HG03039 (cell line): Measurements from ENCODE around the gene CCM2.
A peak's percentile ranks its signal among the peaks of the same experiment; 100 is the strongest.
"Not testable (repeated sequence)": the region's sequence is repeated elsewhere in the genome, so short reads cannot be mapped to it uniquely, and the experiment has no call there.

ENCODE experiments used
- ATAC-seq: cut with Tn5 transposase; IDR thresholded peaks from one replicate; pipeline ENCODE4 v1.9.1; 2021; ENCODE audit warnings: mild to moderate bottlenecking, moderate library complexity; ENCODE audit not compliant: unreplicated experiment

Gene CCM2

GRCh38 chr7:45092931-45093235 lies 92.9 kb downstream of the CCM2 start:
- no peak for ATAC-seq

DNA sequence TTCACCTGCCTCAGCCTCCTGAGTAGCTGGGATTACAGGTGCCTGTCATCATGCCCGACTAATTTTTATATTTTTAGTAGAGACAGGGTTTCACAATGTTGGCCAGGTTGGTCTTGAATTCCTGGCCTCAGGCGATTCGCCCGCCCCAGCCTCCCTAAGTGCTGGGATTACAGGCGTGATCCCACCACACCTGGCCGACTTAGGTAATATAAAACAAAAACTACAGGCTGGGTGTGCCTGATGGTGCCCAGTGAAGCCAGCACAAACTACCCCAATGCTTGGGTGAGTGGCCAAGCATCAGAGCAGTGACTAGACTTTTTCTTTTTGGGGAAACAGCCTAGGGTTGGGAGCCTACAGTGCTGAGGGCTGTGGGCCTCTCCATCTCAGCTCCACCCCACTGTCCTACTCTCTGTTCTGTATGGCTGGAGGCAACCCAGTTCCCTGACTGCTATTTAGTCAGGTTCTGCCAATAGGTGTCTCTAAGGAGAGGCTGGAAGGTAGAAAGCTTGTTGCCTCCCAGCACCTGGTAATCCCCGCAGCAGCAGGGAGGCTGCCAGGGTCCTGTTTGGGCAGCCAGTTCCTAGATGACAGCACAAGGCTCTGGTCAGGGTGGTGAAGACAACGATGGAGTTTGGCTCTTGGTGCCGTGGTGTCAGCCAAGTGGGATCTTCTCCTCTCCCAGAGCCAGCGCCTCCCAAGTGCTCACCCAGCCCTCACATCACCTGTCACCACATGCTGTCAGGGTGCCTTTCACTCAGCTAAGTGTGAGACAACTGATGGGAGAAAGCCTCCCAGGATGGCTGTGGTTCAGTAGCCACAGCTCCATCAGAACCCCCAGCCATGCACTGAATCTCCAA lies 99.2 kb downstream of the CCM2 start:
- ATAC-seq = no peak

DNA sequence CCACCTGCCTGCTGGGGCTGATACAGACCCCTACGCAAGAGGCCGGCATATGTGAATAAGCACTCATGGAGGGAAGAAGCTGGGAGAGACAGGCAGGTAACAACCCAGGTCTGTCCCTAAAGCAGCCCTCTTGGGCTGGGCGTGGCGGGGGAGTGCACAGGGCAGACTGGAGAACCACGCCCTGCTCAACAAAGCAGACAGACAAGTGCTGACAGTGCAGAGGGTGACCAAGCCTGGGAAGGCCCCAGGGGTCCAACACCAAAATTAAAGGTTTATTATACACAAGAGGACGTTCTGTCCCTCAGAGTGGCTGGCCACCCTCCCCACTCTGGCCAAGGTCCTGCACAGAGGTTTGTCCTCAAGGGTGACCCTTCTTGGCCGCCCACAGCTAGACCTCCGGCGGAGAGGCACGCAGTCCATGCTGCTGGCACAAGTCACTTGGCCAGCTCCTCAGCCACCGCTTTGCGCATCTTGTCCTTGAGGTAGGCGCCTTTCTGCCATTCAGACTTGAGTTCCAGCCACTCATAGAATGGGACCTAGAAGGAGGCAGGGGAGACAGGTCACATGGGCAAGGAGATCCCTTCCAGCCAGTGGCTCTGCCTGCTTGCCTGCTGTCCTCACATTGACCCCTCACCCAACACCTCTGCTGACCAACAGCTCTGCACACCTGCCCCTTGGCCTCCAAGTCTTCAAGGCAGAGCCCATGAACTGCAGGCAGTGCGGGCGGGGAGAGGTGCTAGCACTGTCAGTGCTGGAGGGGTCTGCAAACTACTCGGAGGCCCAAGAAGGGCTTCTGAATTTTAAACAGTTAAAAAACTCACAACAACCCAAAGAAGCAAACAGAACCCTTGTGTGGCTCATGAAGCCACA lies 100.1 kb downstream of the CCM2 start:
- no peak for ATAC-seq

DNA sequence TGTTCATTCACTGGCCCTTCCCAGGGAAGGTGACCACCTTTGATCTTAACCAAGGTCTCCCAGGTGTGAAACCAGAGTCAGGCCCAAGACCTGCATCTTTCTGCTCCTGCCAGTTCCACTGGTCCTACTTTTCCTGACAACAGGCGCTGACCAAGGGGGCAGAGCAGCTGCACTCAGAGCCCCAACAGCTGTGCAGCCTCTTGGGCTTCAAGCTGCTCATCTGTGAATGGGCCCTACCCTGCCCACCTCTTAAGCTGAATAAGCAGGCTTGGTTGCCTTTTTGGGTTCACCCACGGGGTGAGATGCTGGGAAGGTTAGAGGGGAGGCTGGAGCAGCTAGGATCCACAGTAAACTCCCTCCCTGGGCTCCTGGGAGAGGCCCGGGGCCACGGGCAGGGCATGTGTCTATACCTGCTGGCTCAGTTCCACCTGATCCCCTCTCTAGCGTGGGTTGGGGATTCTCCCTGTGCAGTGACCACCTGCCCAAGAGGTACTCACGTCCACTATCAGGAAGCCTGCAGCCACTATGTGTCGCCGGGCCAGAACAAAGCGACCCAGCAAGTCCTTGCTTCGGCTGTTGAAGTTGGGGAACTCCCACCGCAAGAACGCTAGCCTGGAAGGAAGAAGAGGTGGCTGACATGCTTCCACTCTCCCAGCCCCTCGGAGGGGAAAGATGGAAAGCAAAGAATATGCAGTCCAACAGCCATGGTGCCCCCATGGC lies 100.9 kb downstream of the CCM2 start:
- ATAC-seq = no peak

DNA sequence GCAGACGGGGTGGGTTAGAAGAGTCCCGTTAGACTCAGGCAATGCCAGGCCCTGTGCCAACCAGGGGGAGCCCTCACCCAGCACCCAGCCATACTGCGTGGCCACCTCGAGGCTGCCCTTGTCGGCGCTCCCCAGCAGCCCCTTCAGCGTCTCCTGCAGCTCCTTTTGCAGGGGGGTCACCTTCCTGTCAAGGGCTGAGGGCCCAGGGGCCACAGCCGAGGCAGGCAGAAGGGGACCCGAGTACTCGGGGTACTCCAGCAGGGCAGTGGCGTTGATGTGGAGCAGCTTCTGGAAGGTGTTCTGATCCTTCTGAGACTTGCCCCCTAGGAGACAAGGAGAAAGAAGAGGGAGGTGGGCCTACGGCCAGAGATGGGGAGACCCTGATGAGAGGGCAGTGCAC lies 101.7 kb downstream of the CCM2 start:
- ATAC-seq = no peak

GRCh38 chr7:45102785-45103712 lies 103.0 kb downstream of the CCM2 start:
- ATAC-seq = no peak

GRCh38 chr7:45103958-45104843 lies 104.2 kb downstream of the CCM2 start:
- no peak for ATAC-seq

DNA sequence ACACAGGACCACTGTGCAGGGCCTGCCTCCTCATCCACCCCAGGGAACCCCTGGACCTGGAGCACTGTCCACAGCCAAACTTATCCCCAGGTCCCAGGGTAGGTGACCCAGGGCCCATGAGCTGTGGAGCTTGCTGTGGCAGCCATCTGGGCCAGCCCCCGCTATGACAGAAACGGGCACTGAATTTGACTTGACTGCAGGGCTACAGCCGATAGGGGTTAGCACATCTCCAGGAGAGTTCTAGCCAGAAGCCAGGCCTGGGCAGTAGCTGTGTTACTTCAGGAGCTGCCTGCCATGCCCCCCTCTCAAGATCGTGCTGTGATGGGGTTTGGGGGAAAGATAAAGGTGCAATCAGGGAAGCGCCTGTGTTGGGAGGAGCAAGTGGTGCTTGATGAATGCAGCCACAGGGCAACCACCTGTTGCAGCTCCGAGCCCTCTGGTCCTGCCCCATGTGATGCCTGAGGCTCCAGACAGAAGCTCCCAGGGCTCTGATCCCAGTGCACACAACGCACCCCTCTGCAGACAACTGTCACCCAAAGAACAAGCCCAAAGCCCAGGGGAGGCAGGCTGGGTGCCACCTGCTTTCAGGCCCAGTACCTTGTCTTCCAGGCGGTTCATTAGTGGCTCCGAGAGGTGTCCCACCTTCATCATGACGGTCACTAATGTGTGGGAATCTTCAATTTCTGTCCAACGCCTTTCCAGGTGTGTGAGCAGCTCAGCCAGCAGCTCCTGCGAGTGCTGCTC lies 105.0 kb downstream of the CCM2 start:
- no peak for ATAC-seq

GRCh38 chr7:45105588-45106188 lies 105.7 kb downstream of the CCM2 start:
- no peak for ATAC-seq

DNA sequence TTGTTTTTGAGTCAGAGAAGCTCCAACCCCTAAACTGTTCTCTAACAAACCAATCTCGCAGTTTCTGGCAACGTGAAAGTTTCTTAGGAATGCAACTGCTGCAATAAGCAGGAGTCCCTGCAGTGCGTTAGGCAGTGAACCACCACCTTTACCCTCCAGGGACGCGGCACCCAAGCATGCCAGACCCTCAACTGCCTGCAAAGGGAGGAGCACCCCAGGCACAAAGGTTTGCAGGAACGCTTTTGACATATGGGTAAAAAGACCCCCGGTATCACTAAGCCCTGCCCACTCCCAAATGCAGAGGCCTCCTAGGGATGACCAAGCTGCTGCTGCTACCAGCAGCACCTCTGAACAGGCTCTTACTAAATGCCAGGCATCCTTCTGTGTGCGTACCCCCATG lies 106.8 kb downstream of the CCM2 start:
- no peak for ATAC-seq

DNA sequence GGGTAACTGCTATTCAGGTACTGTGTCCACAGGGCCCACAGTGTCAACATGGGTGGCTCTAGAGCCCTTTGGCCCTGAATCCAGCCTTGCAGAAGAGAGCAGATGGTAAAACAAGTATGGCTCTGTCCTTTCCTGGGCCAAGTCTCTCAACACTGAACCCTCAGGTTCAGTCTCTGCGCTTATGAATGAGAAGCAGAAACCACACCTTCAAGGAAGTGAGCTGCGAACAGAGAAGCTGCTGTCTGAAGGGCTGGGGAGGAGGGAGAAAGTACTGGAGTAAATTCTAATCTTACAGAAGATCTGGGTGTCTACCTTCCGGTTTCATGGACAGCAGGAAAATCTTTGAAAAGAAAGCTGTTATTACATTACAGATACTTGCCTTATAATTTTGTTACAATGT lies 107.4 kb downstream of the CCM2 start:
- ATAC-seq = no peak

DNA sequence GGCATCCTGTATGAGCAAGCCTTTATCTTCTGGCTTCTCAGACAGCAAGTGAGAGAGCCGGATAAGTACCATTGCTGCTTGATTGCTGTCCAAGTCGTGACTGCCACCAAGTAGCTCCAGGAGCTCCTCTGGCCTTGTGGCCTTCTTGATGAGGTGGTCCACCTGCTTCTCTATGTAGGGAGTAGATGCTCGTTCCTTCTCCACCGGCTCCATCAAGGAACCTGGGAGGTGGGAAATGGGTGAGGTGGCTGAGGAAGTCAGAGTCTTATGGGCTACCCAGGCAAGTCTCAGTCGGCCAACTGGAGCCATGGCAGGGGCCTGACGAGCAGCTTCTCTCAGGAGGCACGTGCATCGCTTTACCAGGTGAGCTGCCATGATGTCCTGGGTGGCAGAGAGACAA lies 108.9 kb downstream of the CCM2 start:
- no peak for ATAC-seq

- peak; percentile 93 for ATAC-seq
Observed at GRCh38 chr7:45111298-45112223, 111.6 kb downstream of the CCM2 start, which contains the start of gene TBRG4. Gene TBRG4, minus strand, starts transcription at chr7:45111697. Its CDS starts 2,460 bp downstream, at chr7:45109237.

DNA sequence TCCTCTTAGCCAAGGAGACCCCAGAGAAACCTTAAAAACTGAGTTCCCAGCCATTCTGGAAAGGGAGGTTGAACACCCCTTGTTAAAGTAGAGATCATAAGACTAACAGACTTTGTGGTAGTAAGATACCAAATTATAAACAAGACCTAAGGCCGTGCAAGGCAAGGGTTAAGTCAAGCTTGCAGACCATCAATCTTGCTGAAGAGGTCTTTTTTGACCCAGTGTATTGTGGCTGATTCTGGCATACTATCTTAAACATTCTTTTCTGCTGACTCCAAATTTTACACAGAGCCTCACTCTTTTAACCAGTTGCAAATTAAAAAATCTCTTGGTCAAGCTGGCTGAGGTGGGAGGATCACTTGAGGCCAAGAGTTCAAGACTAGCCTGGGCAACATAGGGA lies 112.6 kb downstream of the CCM2 start:
- ATAC-seq = no peak

DNA sequence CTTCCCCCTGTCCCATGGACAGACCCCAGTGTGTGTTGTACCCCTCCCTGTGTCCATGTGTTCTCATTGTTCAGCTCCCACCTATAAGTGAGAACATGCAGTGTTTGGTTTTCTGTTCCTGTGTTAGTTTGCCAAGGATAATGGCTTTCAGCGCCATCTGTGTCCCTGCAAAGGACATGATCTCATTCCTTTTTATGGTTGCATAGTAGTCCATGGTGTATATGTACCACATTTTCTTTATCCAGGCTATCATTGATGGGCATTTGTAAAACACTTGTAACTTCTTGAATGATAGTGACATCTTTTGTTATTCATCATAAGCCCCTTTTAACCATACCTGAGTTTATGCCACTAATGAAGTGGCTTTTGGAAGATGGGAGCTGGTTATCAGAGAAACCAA lies 114.3 kb downstream of the CCM2 start:
- ATAC-seq = not testable (repeated sequence)

DNA sequence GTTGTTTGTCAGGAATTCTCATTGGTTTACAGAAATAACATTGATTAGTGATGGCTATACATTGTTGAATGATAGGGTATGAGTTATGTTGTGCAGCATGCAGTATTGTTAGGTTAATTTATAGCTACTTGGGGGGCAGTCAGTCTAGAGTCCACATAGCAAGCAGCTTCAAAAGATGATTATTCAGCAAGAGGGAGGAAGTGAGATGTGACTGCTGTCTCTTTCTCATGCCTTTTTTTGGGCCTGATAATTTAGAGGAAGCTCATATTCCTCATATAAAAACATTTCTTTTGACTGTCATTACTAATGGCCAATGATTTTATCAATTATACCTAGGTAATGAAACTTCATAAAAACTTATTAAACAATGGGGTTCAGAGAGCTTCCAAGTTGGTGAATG lies 114.9 kb downstream of the CCM2 start:
- no peak for ATAC-seq

- no peak for ATAC-seq
Observed at GRCh38 chr7:45116048-45116447, 116.0 kb downstream of the CCM2 start.
